Ascending aorta (tissue), 2 donors: ENCODE data around the gene EMILIN2. TPM values are rescaled to one million over a fixed set of nuclear protein-coding genes. Genes with fewer than 3 reads are reported as not detected.

ENCODE experiments used
- DNase-seq, 2 donors: peaks; one replicate each; pipeline ENCODE4 v3.0.0-alpha.2; 2019; ENCODE audit warnings: low spot score in 2 of 2
- H3K27ac ChIP-seq, 2 donors: fragments of 200-600 bp; sonication (generic); one replicate each; pipeline ENCODE4 v1.5.1; 2016 to 2017; ENCODE audit warnings: mild to moderate bottlenecking in 1 of 2
- H3K27me3 ChIP-seq: fragments of 200-600 bp; sonication (generic); one replicate; pipeline ENCODE4 v1.5.1; 2017
- H3K36me3 ChIP-seq, 2 donors: fragments of 200-600 bp; sonication (generic); one replicate each; pipeline ENCODE4 v1.5.1; 2016
- H3K4me1 ChIP-seq, 2 donors: fragments of 200-600 bp; sonication (generic); one replicate each; pipeline ENCODE4 v1.5.1; 2016 to 2017; ENCODE audit warnings: mild to moderate bottlenecking in 1 of 2
- H3K4me3 ChIP-seq, 2 donors: fragments of 200-600 bp; sonication (generic); one replicate each; pipeline ENCODE4 v1.5.1; 2016 to 2017; ENCODE audit warnings: mild to moderate bottlenecking in 1 of 2
- H3K9me3 ChIP-seq, 2 donors: fragments of 200-600 bp; sonication (generic); one replicate each; pipeline ENCODE4 v1.5.1; 2016
- intact Hi-C: fragments of 100-400 bp; cut with DNase I; formaldehyde crosslinking; loops from one replicate; pipeline ENCODE4 v1.15.1; 2023
- total RNA-seq: library from RNA; depleted of rRNA; stranded (reverse); fragments of >200 nt; gene quantifications from one replicate; pipeline ENCODE4 v1.1.0, GENCODE V29; 2016
- TF ChIP-seq, protein P1 (sequence below), 3 experiments: fragments of 200-600 bp in 2 of 3; fragments of 450-650 bp in 1 of 3; sonication (generic) in 2 of 3; IDR thresholded peaks; one replicate each; pipeline ENCODE4 v1.5.1; 2016 to 2019; ENCODE audit warnings: antibody characterized with exemption in 3 of 3, mild to moderate bottlenecking in 1 of 3, moderate library complexity in 1 of 3

The EMILIN2 gene
- total RNA-seq, 1 donor from 2014 or later, result 22.4 TPM

DNA sequence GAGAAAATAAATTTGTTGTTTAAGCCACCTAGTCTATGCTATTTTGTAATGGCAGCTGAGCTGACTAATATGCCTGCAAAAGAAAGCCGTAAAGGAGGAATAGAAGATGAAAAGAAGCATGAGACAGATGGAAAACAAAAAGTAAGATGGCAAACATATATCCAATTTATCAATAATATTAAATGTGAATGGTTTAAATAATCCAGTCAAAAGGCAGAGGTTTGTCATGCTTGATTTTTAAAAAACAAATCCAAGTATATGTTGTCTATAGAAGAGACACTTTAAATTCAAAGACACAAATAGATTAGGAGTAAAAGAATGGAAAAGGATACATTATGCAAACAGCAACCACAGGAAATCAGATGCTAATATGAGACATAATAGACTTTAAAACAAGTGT lies 35.4 kb upstream of the EMILIN2 start:
- TF ChIP-seq, protein P1, sequence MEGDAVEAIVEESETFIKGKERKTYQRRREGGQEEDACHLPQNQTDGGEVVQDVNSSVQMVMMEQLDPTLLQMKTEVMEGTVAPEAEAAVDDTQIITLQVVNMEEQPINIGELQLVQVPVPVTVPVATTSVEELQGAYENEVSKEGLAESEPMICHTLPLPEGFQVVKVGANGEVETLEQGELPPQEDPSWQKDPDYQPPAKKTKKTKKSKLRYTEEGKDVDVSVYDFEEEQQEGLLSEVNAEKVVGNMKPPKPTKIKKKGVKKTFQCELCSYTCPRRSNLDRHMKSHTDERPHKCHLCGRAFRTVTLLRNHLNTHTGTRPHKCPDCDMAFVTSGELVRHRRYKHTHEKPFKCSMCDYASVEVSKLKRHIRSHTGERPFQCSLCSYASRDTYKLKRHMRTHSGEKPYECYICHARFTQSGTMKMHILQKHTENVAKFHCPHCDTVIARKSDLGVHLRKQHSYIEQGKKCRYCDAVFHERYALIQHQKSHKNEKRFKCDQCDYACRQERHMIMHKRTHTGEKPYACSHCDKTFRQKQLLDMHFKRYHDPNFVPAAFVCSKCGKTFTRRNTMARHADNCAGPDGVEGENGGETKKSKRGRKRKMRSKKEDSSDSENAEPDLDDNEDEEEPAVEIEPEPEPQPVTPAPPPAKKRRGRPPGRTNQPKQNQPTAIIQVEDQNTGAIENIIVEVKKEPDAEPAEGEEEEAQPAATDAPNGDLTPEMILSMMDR (IDR thresholded peaks at IDR 0.05), result no peak
- Histone ChIP-seq H3K27me3 (no peaks in the 10 kb centered on the region), H3K4me1 (peaks cover 0 to 4% of the 10 kb centered on the region in 2 donors), H3K36me3 (no peaks in the 10 kb centered on the region), H3K4me3 (no peak overlapping the region), H3K9me3 (peaks cover 9 to 14% of the 10 kb centered on the region in 2 donors), H3K27ac (no peak overlapping the region)
- intact Hi-C loops, result no loop called here
- DNase-seq, result no peak

DNA sequence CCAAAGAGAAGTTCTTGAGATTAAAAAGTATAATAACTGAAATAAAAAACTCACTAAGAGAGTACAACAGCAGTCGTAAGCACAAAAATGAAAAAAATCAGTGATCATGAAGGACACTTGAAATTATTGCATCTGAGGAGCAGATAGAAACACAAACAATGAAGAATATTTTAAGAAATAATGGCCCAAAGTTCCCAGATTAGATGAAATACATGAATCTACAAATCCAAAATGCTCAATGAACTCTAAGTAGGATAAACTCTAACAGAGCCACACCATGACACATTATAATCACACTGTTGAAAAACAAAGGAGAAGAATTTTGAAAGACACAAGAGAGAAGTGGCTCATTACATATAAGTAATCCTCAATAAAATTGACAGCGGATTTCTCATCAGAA lies 31.9 kb upstream of the EMILIN2 start:
- TF ChIP-seq, protein P1 (IDR thresholded peaks at IDR 0.05), result no peak
- Histone ChIP-seq H3K27me3 (no peaks in the 10 kb centered on the region), H3K9me3 (peaks cover 9 to 14% of the 10 kb centered on the region in 2 donors), H3K4me3 (no peak overlapping the region), H3K4me1 (no peaks in the 10 kb centered on the region), H3K36me3 (no peaks in the 10 kb centered on the region), H3K27ac (no peak overlapping the region)
- intact Hi-C loops, result no loop called here
- no peak for DNase-seq

DNA sequence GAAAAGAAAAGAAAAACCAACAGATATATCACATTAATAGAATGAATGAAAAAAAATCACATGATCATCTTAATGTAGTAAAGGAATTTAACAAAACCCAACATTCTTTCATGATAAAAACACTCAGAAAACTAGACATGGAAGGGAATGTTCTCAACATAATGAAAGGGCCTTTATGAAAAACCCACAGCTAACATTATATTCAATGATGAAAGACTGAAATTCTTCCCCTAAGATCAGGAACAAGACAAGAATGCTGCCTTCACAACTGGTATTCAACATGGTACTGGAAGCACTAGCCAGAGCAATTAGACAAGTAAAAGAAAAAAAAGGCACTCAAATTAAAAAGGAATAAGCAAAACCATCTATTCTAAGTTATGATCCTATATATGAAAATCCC lies 28.5 kb upstream of the EMILIN2 start:
- Histone ChIP-seq H3K27me3 (no peaks in the 10 kb centered on the region), H3K36me3 (no peaks in the 10 kb centered on the region), H3K4me3 (no peak overlapping the region), H3K27ac (no peak overlapping the region), H3K9me3 (peaks cover 9 to 14% of the 10 kb centered on the region in 2 donors), H3K4me1 (no peaks in the 10 kb centered on the region)
- DNase-seq, result no peak
- intact Hi-C loops, result no loop called here
- TF ChIP-seq, protein P1 (IDR thresholded peaks at IDR 0.05), result no peak

DNA sequence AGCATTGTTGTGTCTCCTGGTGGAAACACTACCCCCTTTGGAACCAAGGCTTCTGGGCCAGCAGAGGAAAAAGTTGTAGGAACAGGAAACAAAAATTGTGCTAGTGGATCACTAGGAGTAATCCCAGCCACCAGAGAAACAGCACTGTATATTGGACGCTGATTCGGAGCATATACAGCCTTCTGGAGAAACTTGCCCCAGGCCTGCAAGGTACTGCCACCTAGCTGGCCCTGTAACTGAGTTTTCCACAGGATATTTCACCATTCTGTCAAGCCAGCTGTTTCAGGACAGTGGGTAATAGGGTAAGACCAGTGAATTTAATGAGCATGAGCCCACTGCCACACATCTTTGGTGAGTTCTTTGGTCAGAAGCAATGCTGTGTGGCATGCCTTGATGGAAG lies 25.1 kb upstream of the EMILIN2 start:
- H3K27me3 ChIP-seq, result no peaks in the 10 kb centered on the region
- H3K4me1 ChIP-seq, result no peaks in the 10 kb centered on the region
- no peak overlapping the region for H3K4me3 ChIP-seq
- DNase-seq, result no peak
- intact Hi-C loops, result no loop called here
- no peak overlapping the region for H3K27ac ChIP-seq
- H3K36me3 ChIP-seq, result no peaks in the 10 kb centered on the region
- TF ChIP-seq, protein P1 (IDR thresholded peaks at IDR 0.05), result no peak
- H3K9me3 ChIP-seq, result no peaks in the 10 kb centered on the region

DNA sequence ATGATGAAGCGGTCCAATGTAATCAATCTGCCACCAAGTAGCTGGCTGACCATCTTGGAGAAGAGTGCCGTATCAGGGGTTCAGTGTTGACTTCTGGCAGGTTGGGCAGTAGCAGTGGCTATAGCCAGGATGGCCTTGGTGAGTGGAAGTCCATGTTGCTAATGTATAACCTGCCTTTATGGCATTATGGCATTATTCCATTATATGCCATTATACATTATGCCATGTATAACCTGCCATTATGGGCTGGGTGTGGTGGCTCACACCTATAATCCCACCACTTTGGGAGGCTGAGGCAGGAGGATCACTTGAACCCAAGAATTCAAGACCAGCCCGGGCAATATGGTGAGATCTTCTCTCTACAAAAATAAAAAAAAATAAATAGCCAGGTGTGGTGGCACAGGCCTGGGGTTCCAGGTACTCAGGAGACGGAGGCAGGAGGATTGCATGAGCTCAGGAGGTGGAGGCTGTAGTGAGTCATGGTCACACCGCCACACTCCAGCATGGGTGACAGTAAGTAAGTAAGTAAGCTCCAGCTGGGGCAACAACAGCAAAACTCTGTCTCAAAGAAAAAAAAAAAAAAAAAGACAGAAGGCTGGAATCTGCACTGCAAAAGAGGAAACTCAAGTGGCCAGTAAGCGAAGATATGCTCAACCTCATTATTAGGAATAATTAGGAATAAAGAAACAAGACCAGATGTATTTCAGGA lies 24.4 kb upstream of the EMILIN2 start:
- Histone ChIP-seq H3K27me3 (no peaks in the 10 kb centered on the region), H3K4me3 (no peak overlapping the region), H3K9me3 (no peaks in the 10 kb centered on the region), H3K4me1 (no peaks in the 10 kb centered on the region), H3K27ac (no peak overlapping the region), H3K36me3 (no peaks in the 10 kb centered on the region)
- no peak for DNase-seq
- intact Hi-C loops, result no loop called here
- TF ChIP-seq, protein P1 (IDR thresholded peaks at IDR 0.05), result no peak
